HG03432 (cell line): ENCODE results near the gene EHMT1.
A peak's percentile ranks its signal among the peaks of the same experiment; 100 is the strongest.
"Not testable (repeated sequence)": the region's sequence is repeated elsewhere in the genome, so short reads cannot be mapped to it uniquely, and the experiment has no call there.

Experiments
- ATAC-seq: cut with Tn5 transposase; IDR thresholded peaks from one replicate; pipeline ENCODE4 v1.9.1; 2021; ENCODE audit warnings: mild to moderate bottlenecking, moderate library complexity; ENCODE audit not compliant: unreplicated experiment

Gene EHMT1

DNA sequence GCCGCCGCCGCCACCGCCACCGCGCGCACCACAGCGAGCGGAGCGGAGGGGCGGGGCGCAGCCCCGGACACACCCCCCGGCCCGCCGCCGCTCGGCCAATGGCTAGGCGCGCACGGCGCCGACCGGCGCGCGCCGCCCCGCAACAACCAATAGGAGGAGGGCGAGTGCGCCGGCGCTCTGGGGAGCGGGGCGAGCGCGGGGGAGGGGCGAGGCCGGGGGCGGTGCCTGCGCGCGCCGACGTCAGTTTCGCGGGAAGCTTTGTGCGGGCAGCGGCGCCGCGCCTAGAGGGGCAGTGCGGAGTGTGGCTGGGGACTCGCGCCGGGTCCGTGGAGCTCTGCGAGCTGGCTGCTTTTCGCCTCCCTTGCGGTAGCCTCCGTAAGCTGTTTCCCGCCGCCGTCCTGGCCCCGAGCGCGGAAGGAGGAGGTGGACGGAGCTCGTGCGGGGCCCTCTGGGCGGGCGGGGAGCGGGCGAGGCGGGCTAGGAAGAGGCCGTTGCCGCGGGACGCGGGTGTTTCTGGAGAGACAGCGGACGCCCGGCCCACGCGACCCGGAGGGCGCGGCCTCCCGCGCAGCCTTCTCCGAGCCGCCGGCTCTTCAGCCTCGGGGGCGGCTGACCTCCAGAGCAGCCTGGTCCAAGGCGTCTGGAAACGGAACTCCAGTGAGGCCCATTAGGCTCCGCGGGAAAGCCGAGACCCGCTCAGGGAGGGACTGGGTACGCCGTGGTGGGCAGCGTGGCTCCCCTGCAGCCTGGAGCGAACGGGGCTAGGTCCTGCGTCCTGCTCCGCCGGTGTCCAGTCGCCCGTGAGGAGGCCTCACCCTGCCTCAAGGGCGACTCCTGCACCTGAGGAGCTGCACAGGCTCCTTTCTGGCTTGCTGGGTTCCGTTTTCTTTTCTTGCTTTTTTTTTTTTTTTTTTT is 28.1 kb upstream of the EHMT1 start, which contains the start of gene ZMYND19:
Gene ZMYND19 (minus strand): TSS at position 44 of the 915 bp plus-strand sequence. CDS start 249 bp downstream, outside the sequence.
- peak; percentile 86 for ATAC-seq

DNA sequence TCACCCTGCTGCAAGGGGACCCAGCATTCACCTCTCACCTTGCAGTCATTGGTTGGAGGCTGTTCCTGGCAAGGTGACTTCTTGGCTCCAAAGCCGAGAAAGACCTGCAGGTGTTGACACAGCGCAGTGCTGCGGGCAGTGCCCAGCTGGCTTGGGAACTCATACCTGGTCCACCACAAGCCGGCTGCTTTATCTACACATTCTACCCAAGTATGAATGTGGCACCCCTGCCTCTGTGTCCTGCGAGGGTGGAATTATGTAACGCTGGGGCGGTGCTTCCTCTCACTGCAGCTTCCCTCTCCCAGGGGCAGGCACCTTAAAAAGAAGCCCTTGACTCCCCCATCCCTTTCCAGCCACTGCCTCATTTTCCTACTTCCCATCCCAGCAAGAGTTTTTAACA is 26.0 kb upstream of the EHMT1 start:
- ATAC-seq, result no peak

GRCh38 chr9:137593176-137593575 is 25.6 kb upstream of the EHMT1 start:
- no peak for ATAC-seq

GRCh38 chr9:137596577-137596976 is 22.2 kb upstream of the EHMT1 start:
- not testable (repeated sequence) for ATAC-seq

DNA sequence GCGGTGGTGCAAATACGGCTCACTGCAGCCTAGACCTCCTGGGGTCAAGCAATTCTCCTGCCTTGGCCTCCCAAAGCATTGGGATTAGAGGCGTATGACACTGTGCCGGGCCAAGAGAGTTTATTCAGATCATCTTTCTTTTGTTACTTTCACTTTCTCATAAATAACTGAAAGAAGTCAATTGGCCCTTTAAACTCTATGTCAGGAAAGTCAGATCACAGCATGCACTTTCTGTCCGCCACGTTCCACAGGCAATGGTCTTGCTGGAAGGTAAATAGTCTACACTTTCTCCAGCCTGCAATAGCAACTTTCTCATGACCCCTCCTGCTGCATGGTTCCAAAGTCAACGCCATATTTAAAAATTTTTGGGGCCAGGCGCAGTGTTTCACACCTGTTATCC is 19.9 kb upstream of the EHMT1 start:
- no peak for ATAC-seq

GRCh38 chr9:137602661-137603060 is 16.1 kb upstream of the EHMT1 start:
- ATAC-seq, result no peak

DNA sequence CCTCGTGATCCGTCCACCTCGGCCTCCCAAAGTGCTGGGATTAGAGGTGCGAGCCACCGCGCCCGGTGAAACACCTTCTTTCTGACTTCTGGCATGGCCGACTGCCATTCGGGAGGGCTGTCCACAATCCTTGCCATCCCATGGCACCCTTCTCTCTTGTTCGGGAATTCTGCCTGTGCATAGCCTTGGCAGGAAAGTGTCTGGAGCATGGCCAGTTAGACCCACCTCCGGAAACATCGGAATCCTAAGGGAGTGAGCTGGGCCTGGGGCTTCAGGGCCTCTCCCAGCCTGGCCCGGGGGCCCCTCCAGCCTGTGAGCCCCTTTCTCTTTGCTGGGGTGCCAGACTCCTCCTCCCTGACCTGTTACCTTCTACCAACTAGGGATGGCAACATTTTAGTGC is 14.9 kb upstream of the EHMT1 start:
- ATAC-seq, result no peak

DNA sequence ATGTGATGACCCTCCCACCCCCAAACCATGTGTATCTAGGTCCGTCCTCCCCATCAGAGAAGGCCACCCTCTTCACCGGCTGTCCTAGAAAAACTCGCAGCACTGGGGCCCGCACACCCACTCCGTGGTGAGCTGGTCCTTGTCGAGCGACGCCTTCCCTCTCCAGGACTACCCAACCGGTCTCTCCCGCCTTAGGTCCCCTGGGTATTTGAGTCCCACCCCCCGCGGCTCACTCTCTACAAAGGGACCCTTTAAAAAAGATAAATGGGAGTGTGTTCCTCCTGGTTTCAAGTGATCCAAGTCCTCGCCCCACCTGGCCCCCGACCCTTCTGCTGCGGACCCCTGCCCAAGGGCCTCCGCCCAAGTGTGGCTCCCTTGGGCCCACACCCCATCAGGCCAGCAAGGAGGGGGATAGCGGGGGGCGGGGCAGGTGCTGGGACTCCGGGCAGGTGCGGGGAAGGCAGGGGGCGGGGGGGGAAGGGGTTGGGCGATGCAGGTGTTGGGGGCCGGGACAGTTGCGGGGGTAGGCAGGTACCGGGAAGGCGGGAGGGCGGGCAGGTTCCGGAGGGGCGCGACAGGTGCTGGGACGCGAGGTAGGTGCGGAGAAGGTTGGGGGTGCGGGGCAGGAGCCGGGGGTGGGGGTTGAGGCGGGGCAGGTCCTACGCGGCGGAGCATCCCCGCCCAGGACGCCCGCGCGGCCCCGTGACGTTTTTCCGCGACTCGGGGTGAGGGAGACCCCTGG is 14.3 kb upstream of the EHMT1 start:
- no peak for ATAC-seq

DNA sequence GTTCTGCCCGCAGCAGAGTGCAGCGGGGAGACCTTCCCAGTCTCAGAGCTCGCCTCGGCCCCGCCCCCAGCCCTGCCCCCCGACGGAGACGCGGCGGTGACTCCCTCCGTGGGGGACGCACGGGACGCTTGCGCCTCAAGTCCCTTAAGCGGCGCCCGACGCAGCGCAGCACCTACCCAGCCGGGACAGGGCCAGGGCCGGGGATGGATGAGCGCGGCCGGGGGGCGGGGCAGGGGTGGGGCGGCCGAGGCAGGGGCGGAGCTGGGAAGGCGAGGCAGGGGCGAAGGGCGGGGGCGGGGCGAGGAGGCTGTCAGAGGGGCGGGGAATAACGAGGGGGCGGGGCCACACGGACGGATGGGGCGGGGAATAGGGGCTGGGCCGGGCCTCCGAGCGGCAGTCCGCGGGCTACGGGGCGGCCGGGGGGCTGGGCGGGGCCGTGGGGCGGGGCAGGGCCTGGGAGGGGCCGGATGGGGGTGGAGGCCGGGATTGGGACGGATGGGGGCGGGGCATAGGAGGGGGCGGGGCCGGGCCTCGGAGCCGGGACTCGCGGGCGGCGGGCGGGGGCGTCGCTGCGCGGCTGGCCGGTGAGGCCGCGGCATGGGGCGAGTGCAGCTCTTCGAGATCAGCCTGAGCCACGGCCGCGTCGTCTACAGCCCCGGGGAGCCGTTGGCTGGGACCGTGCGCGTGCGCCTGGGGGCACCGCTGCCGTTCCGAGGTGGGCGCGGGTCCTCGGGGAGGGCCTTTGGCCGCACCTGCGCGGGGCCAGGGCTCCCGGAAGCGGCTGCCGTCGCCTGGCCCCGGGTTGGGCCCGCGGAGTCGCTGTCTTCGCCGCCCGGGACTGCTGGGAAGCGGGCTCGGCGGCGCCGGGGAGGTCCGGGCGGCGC is 13.4 kb upstream of the EHMT1 start, which contains the start of gene ARRDC1:
Gene ARRDC1 (plus strand): TSS at position 566 of the 884 bp plus-strand sequence. CDS start 32 bp downstream, at position 598.
- peak; percentile 78 for ATAC-seq

- ATAC-seq, result peak; percentile 16
These were observed 12.7 kb upstream of the EHMT1 start for GRCh38 chr9:137606005-137606621.

DNA sequence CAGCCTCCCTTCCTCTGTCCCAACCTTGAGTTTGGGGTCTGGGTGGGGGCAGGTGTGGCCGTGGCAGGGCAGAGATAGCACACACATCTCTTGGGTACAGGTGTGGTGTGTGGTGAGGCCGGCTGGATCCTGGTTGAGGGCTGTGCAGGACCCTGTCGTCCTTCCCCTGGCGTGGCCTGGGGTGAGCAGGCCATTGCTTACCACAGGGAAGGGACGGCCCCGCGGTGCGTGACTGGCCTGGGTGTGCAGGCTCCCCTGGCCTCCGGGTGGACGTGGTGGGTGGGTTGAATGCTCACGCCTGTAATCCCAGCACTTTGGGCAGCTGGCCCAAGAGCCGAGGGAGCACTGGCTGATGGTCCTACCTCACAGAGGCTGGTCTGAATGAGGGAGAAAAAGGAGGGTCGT is 12.1 kb upstream of the EHMT1 start:
- ATAC-seq, result no peak

DNA sequence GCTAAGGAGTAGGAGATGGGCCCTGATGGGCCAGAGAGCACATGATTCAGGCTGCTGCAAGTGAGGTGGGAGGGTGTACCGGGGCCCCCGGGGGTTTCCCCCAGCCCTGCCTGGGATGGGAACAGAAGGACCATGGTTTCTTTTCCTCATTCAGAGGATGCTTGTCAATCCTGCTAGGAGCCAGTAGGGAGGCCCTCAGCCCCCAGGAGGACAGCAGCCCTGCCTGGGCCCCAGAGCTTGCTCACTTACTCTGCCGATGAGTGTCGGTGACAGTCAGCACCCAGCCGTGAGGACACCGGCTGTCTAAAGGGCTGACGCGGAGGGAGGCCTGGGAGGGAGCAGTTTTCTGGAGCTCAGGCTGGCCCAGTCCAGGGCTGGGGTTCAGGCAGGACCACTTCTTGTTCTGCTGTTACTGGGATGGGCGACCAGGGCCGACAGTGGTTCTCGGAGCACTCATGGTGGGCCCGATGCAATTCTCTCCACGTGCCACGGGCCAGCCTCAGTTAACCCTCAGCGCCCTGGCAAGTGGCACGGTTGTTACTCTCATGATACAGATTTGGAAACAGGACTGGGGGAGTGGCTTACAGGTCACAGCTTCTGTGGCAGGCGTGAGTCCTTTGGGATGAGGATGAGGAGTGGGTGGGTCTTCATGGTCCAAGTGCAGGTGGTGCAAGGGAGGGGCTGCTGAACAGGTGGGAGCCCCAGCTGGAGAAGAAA is 11.5 kb upstream of the EHMT1 start:
- ATAC-seq, result no peak

- no peak for ATAC-seq
These were observed 7.9 kb upstream of the EHMT1 start for GRCh38 chr9:137610944-137611343.

GRCh38 chr9:137611623-137612609 is 6.9 kb upstream of the EHMT1 start:
- ATAC-seq, result no peak

DNA sequence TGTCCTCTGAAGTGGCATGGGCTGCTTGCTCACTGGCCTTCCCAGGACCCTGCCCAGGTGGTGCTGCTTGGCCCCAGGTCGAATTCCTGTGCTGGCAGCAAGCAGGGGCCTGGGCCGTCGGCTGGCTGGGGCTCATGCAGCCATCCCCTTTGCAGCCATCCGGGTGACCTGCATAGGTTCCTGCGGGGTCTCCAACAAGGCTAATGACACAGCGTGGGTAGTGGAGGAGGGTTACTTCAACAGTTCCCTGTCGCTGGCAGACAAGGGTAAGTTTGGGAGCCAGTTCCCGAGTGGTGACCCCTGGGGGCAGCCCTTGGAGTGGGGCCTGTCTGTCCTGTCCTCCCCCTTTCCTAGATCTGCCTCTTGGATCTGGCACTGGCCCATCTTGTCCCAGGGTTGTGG is 6.1 kb upstream of the EHMT1 start:
- ATAC-seq, result no peak

DNA sequence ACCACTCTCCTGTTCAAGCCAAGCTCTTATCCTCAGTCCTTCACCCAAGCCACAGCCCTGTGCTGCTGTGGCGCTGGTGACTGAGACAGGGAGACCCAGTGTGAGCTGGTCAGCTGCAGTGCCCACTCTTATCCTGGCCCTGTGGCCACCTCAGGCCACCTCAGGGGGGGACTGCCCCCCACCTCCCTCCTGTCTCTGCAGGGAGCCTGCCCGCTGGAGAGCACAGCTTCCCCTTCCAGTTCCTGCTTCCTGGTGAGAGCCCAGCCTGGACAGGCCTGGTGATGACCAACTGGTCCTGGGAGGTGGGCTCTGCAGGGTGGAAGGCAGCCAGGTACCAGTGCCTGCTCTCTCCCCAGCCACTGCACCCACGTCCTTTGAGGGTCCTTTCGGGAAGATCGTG is 5.5 kb upstream of the EHMT1 start:
- ATAC-seq, result no peak

GRCh38 chr9:137613738-137614523 is 4.9 kb upstream of the EHMT1 start:
- ATAC-seq, result no peak
